Activated naive CD4-positive, alpha-beta T cell treated with anti-CD3 and anti-CD28 coated beads, Interleukin-2, amount 50 U/mL, for 24 hours (primary cell): Measurements from ENCODE around the gene PALS1.

Experiments
- H3K27ac Mint-ChIP-seq: one replicate; pipeline ENCODE4 v1.8.0; 2021; ENCODE audit warnings: mild to moderate bottlenecking, mixed read lengths
- H3K27me3 Mint-ChIP-seq: one replicate; pipeline ENCODE4 v1.8.0; 2021; ENCODE audit warnings: mixed read lengths
- H3K36me3 Mint-ChIP-seq: one replicate; pipeline ENCODE4 v1.8.0; 2021; ENCODE audit warnings: mixed read lengths
- H3K4me1 Mint-ChIP-seq: one replicate; pipeline ENCODE4 v1.8.0; 2021; ENCODE audit warnings: mixed read lengths
- H3K4me3 Mint-ChIP-seq: one replicate; pipeline ENCODE4 v1.8.0; 2021; ENCODE audit warnings: mild to moderate bottlenecking, mixed read lengths
- H3K9me3 Mint-ChIP-seq: one replicate; pipeline ENCODE4 v1.8.0; 2021; ENCODE audit warnings: mixed read lengths

Gene PALS1

DNA sequence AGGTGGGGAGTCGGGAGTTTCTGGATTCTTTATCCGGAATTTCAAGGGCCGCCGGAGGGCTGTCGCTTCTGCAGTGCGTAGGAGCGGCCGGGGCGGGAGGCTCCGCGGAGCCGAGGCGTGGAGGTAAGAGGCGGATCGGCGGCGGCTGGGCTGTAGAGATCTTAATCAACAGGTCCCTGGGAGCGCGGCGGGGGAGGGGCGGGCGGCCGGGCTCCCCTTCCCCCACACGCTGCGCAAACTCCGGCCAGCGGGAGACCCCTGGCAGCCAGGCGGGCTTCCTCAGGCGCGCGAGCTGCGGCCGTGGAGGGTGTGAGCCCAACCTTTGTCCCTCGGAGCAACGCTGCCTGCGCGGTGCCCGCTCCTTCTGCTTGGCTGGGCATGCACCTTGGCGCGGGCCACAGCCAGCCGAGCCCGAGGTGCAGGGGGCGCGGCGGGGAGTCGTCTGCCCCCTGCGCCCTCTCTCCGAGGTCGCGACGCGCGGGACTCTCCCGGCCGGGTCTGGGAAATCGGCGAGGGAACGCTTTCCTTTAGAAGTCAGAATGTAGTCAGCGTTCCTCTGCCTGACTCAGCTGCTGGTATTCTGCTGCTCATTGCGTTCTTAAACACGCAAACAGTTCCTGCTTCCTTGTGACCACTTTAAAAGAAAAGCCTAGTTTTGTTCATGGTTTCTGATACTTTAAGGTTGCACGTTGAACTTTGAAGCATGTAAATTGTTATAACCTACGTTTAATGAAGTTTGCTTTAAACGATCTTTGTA is at the start of gene PALS1:
Gene PALS1, plus strand, starts transcription at position 25 of the 757 bp plus-strand sequence. CDS start 37,736 bp downstream, outside the sequence.
- peak within 1 kb of the TSS; percentile 93 for H3K27ac Mint-ChIP-seq
- H3K4me3 Mint-ChIP-seq, result peak within 1 kb of the TSS; percentile 93
- H3K9me3 Mint-ChIP-seq, result no peaks in the 10 kb centered on the region
- no peaks in the 10 kb centered on the region for H3K36me3 Mint-ChIP-seq
- peaks cover 20% of the 10 kb centered on the region for H3K4me1 Mint-ChIP-seq
- H3K27me3 Mint-ChIP-seq, result no peaks in the 10 kb centered on the region

GRCh38 chr14:67191768-67192290 is 49.4 kb upstream of the PALS1 start:
- H3K9me3 Mint-ChIP-seq, result no peaks in the 10 kb centered on the region
- H3K27me3 Mint-ChIP-seq, result no peaks in the 10 kb centered on the region
- no peak overlapping the region for H3K4me3 Mint-ChIP-seq
- H3K36me3 Mint-ChIP-seq, result no peaks in the 10 kb centered on the region
- peaks cover 13% of the 10 kb centered on the region for H3K4me1 Mint-ChIP-seq
- H3K27ac Mint-ChIP-seq, result peak overlapping the region; percentile 23

DNA sequence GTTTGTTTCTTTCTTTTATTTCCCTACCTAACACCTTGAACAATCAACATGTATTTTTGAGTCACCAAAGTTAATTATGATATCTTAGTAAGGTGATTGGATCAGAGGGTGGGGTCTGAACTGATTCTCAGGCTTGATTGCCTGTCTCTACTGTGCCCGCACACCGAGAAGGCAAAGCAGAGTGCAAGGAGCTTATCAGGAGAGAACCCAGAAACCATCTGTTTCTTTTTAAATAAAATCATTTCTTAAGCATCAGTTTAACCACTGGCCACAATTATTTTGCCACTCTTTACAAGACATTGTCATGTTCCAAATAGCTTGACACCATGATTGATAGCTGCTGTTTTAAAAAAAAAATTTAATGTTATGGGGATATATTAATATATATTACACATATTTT is 48.9 kb upstream of the PALS1 start:
- Mint-ChIP-seq H3K4me3 (no peak overlapping the region), H3K27me3 (no peaks in the 10 kb centered on the region), H3K9me3 (no peaks in the 10 kb centered on the region), H3K36me3 (no peaks in the 10 kb centered on the region), H3K27ac (peak overlapping the region; percentile 52), H3K4me1 (peaks cover 13% of the 10 kb centered on the region)

GRCh38 chr14:67195279-67195678 is 46.0 kb upstream of the PALS1 start:
- H3K4me3 Mint-ChIP-seq, result no peak overlapping the region
- H3K27me3 Mint-ChIP-seq, result no peaks in the 10 kb centered on the region
- no peaks in the 10 kb centered on the region for H3K4me1 Mint-ChIP-seq
- H3K9me3 Mint-ChIP-seq, result no peaks in the 10 kb centered on the region
- no peak overlapping the region for H3K27ac Mint-ChIP-seq
- H3K36me3 Mint-ChIP-seq, result no peaks in the 10 kb centered on the region

DNA sequence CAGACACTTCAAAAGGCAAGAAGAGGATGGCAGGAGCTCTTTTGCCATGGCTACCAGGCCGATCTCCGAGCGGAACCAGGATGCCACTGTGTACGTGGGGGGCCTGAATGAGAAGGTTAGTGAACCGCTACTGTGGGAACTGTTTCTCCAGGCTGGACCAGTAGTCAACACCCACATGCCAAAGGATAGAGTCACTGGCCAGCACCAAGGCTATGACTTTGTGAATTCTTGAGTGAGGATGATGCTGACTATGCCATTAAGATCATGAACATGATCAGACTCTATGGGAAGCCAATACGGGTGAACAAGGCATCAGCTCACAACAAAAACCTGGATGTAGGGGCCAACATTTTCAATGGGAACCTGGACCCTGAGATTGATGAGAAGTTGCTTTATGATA is 42.2 kb upstream of the PALS1 start:
- Mint-ChIP-seq H3K4me3 (no peak overlapping the region), H3K9me3 (no peaks in the 10 kb centered on the region), H3K27ac (no peak overlapping the region), H3K27me3 (no peaks in the 10 kb centered on the region), H3K4me1 (no peaks in the 10 kb centered on the region), H3K36me3 (no peaks in the 10 kb centered on the region)

GRCh38 chr14:67207810-67208209 is 33.4 kb upstream of the PALS1 start:
- H3K27me3 Mint-ChIP-seq, result no peaks in the 10 kb centered on the region
- H3K4me3 Mint-ChIP-seq, result no peak overlapping the region
- no peak overlapping the region for H3K27ac Mint-ChIP-seq
- no peaks in the 10 kb centered on the region for H3K36me3 Mint-ChIP-seq
- no peaks in the 10 kb centered on the region for H3K9me3 Mint-ChIP-seq
- H3K4me1 Mint-ChIP-seq, result no peaks in the 10 kb centered on the region

DNA sequence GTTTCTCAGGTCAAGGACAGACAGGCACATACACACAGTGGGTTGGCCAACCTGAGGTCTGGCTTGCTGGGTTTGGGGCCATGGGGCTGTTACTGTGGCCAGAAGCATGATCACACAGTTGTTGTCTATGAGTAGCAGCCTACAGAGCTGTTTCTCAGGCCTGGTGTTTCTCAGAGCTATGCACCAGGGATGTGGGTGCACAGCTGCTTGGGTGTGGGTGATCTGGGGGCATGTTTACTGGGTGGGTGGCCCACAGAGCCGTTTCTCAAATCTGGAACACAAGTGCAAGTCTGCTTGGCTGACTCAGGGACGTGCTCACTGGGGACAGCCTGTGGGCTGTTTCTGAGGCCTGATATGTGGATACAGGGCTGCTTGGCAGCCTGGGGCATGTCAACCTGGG is 23.1 kb upstream of the PALS1 start:
- Mint-ChIP-seq H3K9me3 (no peaks in the 10 kb centered on the region), H3K27me3 (no peaks in the 10 kb centered on the region), H3K27ac (no peak overlapping the region), H3K36me3 (no peaks in the 10 kb centered on the region), H3K4me1 (no peaks in the 10 kb centered on the region), H3K4me3 (no peak overlapping the region)

DNA sequence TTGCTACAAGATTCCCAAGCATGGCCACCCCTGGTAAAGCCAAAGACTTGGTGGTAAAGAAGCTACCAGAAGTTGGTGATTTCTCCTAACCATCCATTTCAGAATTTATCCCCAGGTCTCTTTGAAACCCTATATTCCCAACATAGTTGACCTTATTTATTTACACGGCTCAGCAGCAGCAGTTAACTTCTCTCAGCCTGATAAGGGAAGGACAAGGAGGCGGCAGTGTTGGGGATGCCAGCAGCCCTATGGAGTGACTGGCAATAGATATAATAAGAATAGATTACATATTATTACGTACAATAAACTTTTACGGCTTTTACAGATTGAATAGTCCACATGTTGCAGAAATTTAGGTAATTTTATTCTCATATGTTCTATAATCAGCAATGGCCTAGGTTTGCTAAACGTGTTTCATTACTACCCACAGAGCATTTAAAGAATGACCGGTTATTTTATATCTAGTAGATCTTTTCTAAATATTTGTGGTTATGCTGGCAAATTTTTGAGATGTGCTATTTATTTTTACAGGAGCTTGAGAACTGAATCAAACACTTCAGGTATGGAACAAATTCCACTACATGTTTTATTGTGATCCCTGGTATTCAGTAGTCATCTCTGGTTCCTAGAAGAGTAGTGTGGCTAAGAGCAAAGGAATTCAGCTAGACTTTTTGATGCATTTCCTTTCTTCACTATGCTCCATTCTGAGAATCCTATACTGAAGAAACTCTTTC is 19.8 kb upstream of the PALS1 start:
- Mint-ChIP-seq H3K4me3 (no peak overlapping the region), H3K27me3 (peaks cover 2% of the 10 kb centered on the region), H3K4me1 (no peaks in the 10 kb centered on the region), H3K9me3 (no peaks in the 10 kb centered on the region), H3K36me3 (peaks cover 1% of the 10 kb centered on the region), H3K27ac (no peak overlapping the region)

DNA sequence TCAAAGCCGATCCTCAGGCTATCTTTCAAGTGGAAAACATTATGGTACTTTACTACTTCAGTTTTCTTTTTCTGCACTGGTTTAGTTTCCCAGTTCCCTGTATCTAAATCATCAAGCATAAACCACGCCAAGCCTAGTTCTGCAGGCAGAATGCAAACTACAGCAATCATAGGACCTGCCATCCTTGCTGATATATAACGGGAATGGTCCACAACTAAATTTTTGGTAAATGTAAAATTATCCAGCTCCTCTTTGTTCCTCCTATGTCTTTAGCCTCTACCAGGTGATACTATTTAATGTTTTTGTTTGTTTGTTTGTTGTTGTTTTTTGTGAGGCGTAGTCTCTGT is 19.3 kb upstream of the PALS1 start:
- peaks cover 1% of the 10 kb centered on the region for H3K36me3 Mint-ChIP-seq
- peaks cover 2% of the 10 kb centered on the region for H3K27me3 Mint-ChIP-seq
- no peaks in the 10 kb centered on the region for H3K4me1 Mint-ChIP-seq
- no peak overlapping the region for H3K4me3 Mint-ChIP-seq
- H3K27ac Mint-ChIP-seq, result no peak overlapping the region
- no peaks in the 10 kb centered on the region for H3K9me3 Mint-ChIP-seq

GRCh38 chr14:67225523-67225922 is 15.7 kb upstream of the PALS1 start:
- H3K4me3 Mint-ChIP-seq, result no peak overlapping the region
- peaks cover 1% of the 10 kb centered on the region for H3K36me3 Mint-ChIP-seq
- H3K9me3 Mint-ChIP-seq, result no peaks in the 10 kb centered on the region
- no peaks in the 10 kb centered on the region for H3K4me1 Mint-ChIP-seq
- no peak overlapping the region for H3K27ac Mint-ChIP-seq
- peaks cover 2% of the 10 kb centered on the region for H3K27me3 Mint-ChIP-seq

GRCh38 chr14:67228325-67228984 is 12.8 kb upstream of the PALS1 start:
- H3K4me3 Mint-ChIP-seq, result no peak overlapping the region
- peaks cover 2% of the 10 kb centered on the region for H3K27me3 Mint-ChIP-seq
- H3K36me3 Mint-ChIP-seq, result peaks cover 1% of the 10 kb centered on the region
- H3K27ac Mint-ChIP-seq, result no peak overlapping the region
- H3K4me1 Mint-ChIP-seq, result no peaks in the 10 kb centered on the region
- H3K9me3 Mint-ChIP-seq, result no peaks in the 10 kb centered on the region

GRCh38 chr14:67232066-67232465 is 9.2 kb upstream of the PALS1 start:
- no peaks in the 10 kb centered on the region for H3K9me3 Mint-ChIP-seq
- H3K27ac Mint-ChIP-seq, result no peak overlapping the region
- no peaks in the 10 kb centered on the region for H3K36me3 Mint-ChIP-seq
- no peaks in the 10 kb centered on the region for H3K27me3 Mint-ChIP-seq
- no peak overlapping the region for H3K4me3 Mint-ChIP-seq
- no peaks in the 10 kb centered on the region for H3K4me1 Mint-ChIP-seq

DNA sequence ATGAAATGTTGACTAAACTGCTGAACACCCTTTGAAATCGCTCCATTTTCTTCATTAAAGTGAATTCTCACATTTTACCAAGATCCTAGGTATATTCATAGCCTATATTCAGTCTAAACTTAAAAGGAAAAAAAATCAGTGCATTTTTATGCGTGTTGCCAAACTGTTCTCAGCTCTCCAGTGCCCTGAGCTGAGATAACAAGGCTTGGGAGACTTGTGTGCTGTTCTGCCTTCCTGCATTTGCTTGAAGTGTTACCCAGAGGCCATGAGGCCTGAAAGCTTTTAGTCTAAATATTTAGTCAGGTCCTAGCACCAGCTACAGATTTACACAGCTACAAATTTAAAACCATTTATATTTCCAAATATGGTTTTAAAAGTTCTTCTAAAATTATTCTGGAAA is 8.6 kb upstream of the PALS1 start:
- H3K4me1 Mint-ChIP-seq, result no peaks in the 10 kb centered on the region
- no peaks in the 10 kb centered on the region for H3K27me3 Mint-ChIP-seq
- H3K27ac Mint-ChIP-seq, result no peak overlapping the region
- no peak overlapping the region for H3K4me3 Mint-ChIP-seq
- no peaks in the 10 kb centered on the region for H3K9me3 Mint-ChIP-seq
- H3K36me3 Mint-ChIP-seq, result no peaks in the 10 kb centered on the region

DNA sequence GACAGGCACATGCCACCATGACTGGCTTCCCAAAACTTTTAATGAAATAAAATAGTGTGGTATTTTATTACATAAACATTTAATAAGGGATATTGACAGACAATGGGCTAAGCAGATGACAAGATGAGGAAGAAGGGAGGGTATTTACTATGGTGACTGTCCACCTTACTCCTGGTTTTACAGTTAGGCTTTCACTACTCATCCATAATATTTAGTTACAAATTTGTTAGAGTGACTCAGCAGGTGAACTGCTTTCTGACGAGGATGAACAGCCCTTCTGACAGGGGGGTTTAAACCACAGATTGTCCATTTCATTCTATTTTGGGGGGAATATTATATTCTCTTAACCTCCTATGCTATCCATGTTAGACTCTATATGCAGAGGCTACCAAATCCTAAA is 3.6 kb upstream of the PALS1 start:
- no peak overlapping the region for H3K4me3 Mint-ChIP-seq
- no peak overlapping the region for H3K27ac Mint-ChIP-seq
- no peaks in the 10 kb centered on the region for H3K9me3 Mint-ChIP-seq
- H3K36me3 Mint-ChIP-seq, result no peaks in the 10 kb centered on the region
- peaks cover 7% of the 10 kb centered on the region for H3K4me1 Mint-ChIP-seq
- H3K27me3 Mint-ChIP-seq, result no peaks in the 10 kb centered on the region

DNA sequence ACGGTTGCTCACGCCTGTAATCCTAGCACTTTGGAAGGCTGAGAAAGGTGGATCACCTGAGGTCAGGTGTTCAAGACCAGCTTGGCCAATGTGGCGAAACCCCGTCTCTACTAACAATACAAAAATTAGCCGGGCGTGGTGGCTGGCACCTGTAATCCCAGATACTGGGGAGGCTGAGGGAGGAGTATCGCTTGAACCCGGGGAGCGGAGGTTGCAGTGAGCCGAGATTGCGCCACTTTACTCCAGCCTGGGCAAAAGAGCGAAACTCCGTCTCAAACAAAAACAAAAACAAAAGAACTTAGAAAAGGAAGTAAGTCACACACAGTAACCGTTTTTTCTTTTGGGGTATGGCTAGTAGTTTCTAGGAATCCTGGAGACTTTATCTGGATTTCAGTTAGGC is 1.7 kb upstream of the PALS1 start:
- Mint-ChIP-seq H3K27ac (no peak overlapping the region), H3K4me1 (peaks cover 16% of the 10 kb centered on the region), H3K9me3 (no peaks in the 10 kb centered on the region), H3K4me3 (peak overlapping the region; percentile 93), H3K36me3 (no peaks in the 10 kb centered on the region), H3K27me3 (no peaks in the 10 kb centered on the region)
